Common myeloid progenitor, CD34-positive (primary cell): ENCODE data around the gene RNF187. TPM values are rescaled to one million over a fixed set of nuclear protein-coding genes. Genes with fewer than 3 reads are reported as not detected.

ENCODE experiments used
- CTCF ChIA-PET: fragments of 350-600 bp; sonication (Branson Sonifier 250); formaldehyde crosslinking; loops from one replicate; lab custom pipeline; 2021; ENCODE audit warnings: antibody characterized with exemption; lab: Charles Lee
- POLR2A ChIA-PET: fragments of 350-600 bp; sonication (Branson Sonifier 250); formaldehyde crosslinking; loops from one replicate; lab custom pipeline; 2021; ENCODE audit warnings: antibody characterized with exemption; lab: Charles Lee
- DNase-seq, 3 donors: peaks; one replicate each; pipeline versions ENCODE4 v3.0.0 to v3.0.0-alpha.2; 2013
- H3K27ac ChIP-seq, 2 experiments: 1 replicate in 1 of 2; 2 replicates in 1 of 2; pipeline ENCODE4 v1.7.0; 2013; ENCODE audit warnings: inconsistent platforms in 2 of 2, low read length in 2 of 2, mild to moderate bottlenecking in 2 of 2, low read depth in 1 of 2, moderate library complexity in 1 of 2; ENCODE audit not compliant: severe bottlenecking in 2 of 2, insufficient read depth in 1 of 2, poor library complexity in 1 of 2
- H3K27me3 ChIP-seq, 5 experiments: replicated peaks in 2 of 5; 1 replicate in 3 of 5; 2 replicates in 2 of 5; pipeline versions ENCODE4 v1.6.1 to v1.7.0; 2013; ENCODE audit warnings: low read length in 4 of 5, mild to moderate bottlenecking in 2 of 5, moderate library complexity in 2 of 5, inconsistent platforms in 1 of 5; ENCODE audit not compliant: insufficient read depth in 5 of 5, control insufficient read depth in 4 of 5
- H3K36me3 ChIP-seq, 4 experiments: 1 replicate in 2 of 4; 2 replicates in 2 of 4; pipeline versions ENCODE4 v1.6.1 to v1.7.0; 2013; ENCODE audit warnings: low read length in 3 of 4, control low read depth in 1 of 4, mild to moderate bottlenecking in 1 of 4; ENCODE audit not compliant: control insufficient read depth in 4 of 4, insufficient read depth in 4 of 4
- H3K4me1 ChIP-seq, 4 experiments: 1 replicate in 3 of 4; 2 replicates in 1 of 4; pipeline versions ENCODE4 v1.6.1 to v1.7.1; 2013; ENCODE audit warnings: low read length in 3 of 4, mild to moderate bottlenecking in 3 of 4, control low read depth in 1 of 4, inconsistent platforms in 1 of 4, moderate library complexity in 1 of 4; ENCODE audit not compliant: control insufficient read depth in 4 of 4, insufficient read depth in 4 of 4; ENCODE audit errors: control extremely low read depth in 1 of 4
- H3K4me3 ChIP-seq, 7 experiments: 1 replicate in 4 of 7; 2 replicates in 3 of 7; pipeline versions ENCODE4 v1.5.1 to v1.7.0; 2013; ENCODE audit warnings: mild to moderate bottlenecking in 7 of 7, low read length in 6 of 7, moderate library complexity in 6 of 7, inconsistent platforms in 2 of 7, low read depth in 2 of 7, control low read depth in 1 of 7; ENCODE audit not compliant: insufficient read depth in 4 of 7, control insufficient read depth in 1 of 7; ENCODE audit errors: extremely low read depth in 1 of 7
- H3K9me3 ChIP-seq, 5 experiments: 1 replicate in 4 of 5; 2 replicates in 1 of 5; pipeline versions ENCODE4 v1.6.1 to v1.7.1; 2013; ENCODE audit warnings: low read length in 4 of 5, mild to moderate bottlenecking in 2 of 5, inconsistent platforms in 1 of 5, low read depth in 1 of 5, moderate library complexity in 1 of 5; ENCODE audit not compliant: control insufficient read depth in 4 of 5, insufficient read depth in 2 of 5; ENCODE audit errors: control extremely low read depth in 1 of 5
- WGBS: methylation state at CpG from one replicate; pipeline ENCODE4 v1.1.5; 2013; ENCODE audit not compliant: insufficient coverage; 5-methylcytosine and 5-hydroxymethylcytosine counted together
- polyA plus RNA-seq: library from polyadenylated mRNA; unstranded; fragments of 120-200 nt; gene quantifications from one replicate; pipeline ENCODE4 v1.2.1, GENCODE V29; 2013

The RNF187 gene
- polyA plus RNA-seq = 43.7 TPM

GRCh38 chr1:228487336-228488124 lies at the start of gene RNF187:
Gene RNF187 (plus strand): TSS chr1:228487382.
- ChIA-PET CTCF (interaction anchor here (0.6 to 3.3 kb wide), 9 partner anchors 8 to 357 kb away, joined by 3 to 19 read pairs (median 4); no protein-coding TSS in a partner anchor), POLR2A (interaction anchor here (1.0 to 2.4 kb wide), 2 partner anchors 30 to 109 kb away, joined by 4 to 6 read pairs; a partner anchor contains a TSS)
- Histone ChIP-seq H3K36me3 (peaks cover 4 to 29% (median 15%) of the 10 kb centered on the region in 4 experiments), H3K9me3 (no peaks in the 10 kb centered on the region), H3K27ac (peak within 1 kb of the TSS; percentile 100), H3K4me3 (peak within 1 kb of the TSS; percentile 86 to 99 (median 95)), H3K4me1 (peaks cover 0 to 16% (median 14%) of the 10 kb centered on the region in 4 experiments), H3K27me3 (no peaks in the 10 kb centered on the region)
- WGBS = 0% methylated on average over 97 of the region's 113 CpGs
- DNase-seq = peak; percentile 54 to 79 (median 73)

GRCh38 chr1:228437424-228437962 lies 49.7 kb upstream of the RNF187 start:
- H3K4me3 ChIP-seq = no peak overlapping the region
- H3K27ac ChIP-seq = no peak overlapping the region
- H3K4me1 ChIP-seq = no peaks in the 10 kb centered on the region
- 100% methylated on average over 6 of the region's 7 CpGs for WGBS
- no peaks in the 10 kb centered on the region for H3K36me3 ChIP-seq
- peaks cover 0 to 14% (median 12%) of the 10 kb centered on the region in 5 experiments for H3K27me3 ChIP-seq
- DNase-seq = no peak
- no peaks in the 10 kb centered on the region for H3K9me3 ChIP-seq
- ChIA-PET CTCF (no interaction called here), POLR2A (no interaction called here)

- ChIA-PET CTCF (no interaction called here), POLR2A (no interaction called here)
- WGBS = 33% methylated on average over 1 of the region's 1 CpG
- Histone ChIP-seq H3K27ac (no peak overlapping the region), H3K4me3 (no peak overlapping the region), H3K9me3 (no peaks in the 10 kb centered on the region), H3K36me3 (no peaks in the 10 kb centered on the region), H3K27me3 (peaks cover 0 to 15% (median 12%) of the 10 kb centered on the region in 5 experiments), H3K4me1 (no peaks in the 10 kb centered on the region)
- no peak for DNase-seq
Observed at GRCh38 chr1:228438266-228438665, 48.9 kb upstream of the RNF187 start.

- no peaks in the 10 kb centered on the region for H3K9me3 ChIP-seq
- H3K27ac ChIP-seq = no peak overlapping the region
- no peak for DNase-seq
- H3K27me3 ChIP-seq = peaks cover 5 to 22% (median 17%) of the 10 kb centered on the region in 5 experiments
- H3K4me1 ChIP-seq = peaks cover 0 to 8% (median 7%) of the 10 kb centered on the region in 4 experiments
- ChIA-PET CTCF (no interaction called here), POLR2A (no interaction called here)
- H3K4me3 ChIP-seq = no peak overlapping the region
- H3K36me3 ChIP-seq = no peaks in the 10 kb centered on the region
- 96% methylated on average over 8 of the region's 9 CpGs for WGBS
Observed at GRCh38 chr1:228440761-228441500, 46.3 kb upstream of the RNF187 start.

- Histone ChIP-seq H3K4me1 (peaks cover 0 to 13% (median 10%) of the 10 kb centered on the region in 4 experiments), H3K36me3 (no peaks in the 10 kb centered on the region), H3K9me3 (no peaks in the 10 kb centered on the region), H3K27ac (no peak overlapping the region), H3K4me3 (no peak overlapping the region), H3K27me3 (peaks cover 7 to 27% (median 22%) of the 10 kb centered on the region in 5 experiments)
- ChIA-PET POLR2A (interaction anchor here (0.6 kb wide), 1 partner anchor 307 kb away, joined by 3 read pairs; no protein-coding TSS in a partner anchor), CTCF (no interaction called here)
- DNase-seq = no peak
Observed at GRCh38 chr1:228443395-228443794, 43.8 kb upstream of the RNF187 start.

GRCh38 chr1:228445490-228445842 lies 41.7 kb upstream of the RNF187 start:
- peak overlapping the region; percentile 44 to 68 (median 57) for H3K4me3 ChIP-seq
- H3K9me3 ChIP-seq = no peaks in the 10 kb centered on the region
- CTCF ChIA-PET = interaction anchor here (1.5 kb wide), 1 partner anchor 10 kb away, joined by 5 read pairs; no protein-coding TSS in a partner anchor
- H3K4me1 ChIP-seq = peaks cover 0 to 13% (median 10%) of the 10 kb centered on the region in 4 experiments
- H3K27me3 ChIP-seq = peaks cover 7 to 26% (median 22%) of the 10 kb centered on the region in 5 experiments
- WGBS = 10% methylated on average over 15 of the region's 16 CpGs
- no peak overlapping the region for H3K27ac ChIP-seq
- no peak for DNase-seq
- POLR2A ChIA-PET = no interaction called here
- H3K36me3 ChIP-seq = no peaks in the 10 kb centered on the region
